Glomerular visceral epithelial cell (primary cell): ENCODE results near the gene NUDT16L1.
"Not testable (repeated sequence)": the region's sequence is repeated elsewhere in the genome, so short reads cannot be mapped to it uniquely, and the experiment has no call there.

Experiments
- DNase-seq: peaks from one replicate; pipeline ENCODE4 v3.0.0-alpha.2; 2016; ENCODE audit errors: extremely low spot score

Gene NUDT16L1

GRCh38 chr16:4718466-4718865 is 25.1 kb downstream of the NUDT16L1 start:
- DNase-seq: no peak

GRCh38 chr16:4723071-4723767 is 29.9 kb downstream of the NUDT16L1 start:
- no peak for DNase-seq

GRCh38 chr16:4724661-4725270 is 31.4 kb downstream of the NUDT16L1 start:
- DNase-seq: no peak

- no peak for DNase-seq
Measured at GRCh38 chr16:4726616-4727015, 33.3 kb downstream of the NUDT16L1 start.

DNA sequence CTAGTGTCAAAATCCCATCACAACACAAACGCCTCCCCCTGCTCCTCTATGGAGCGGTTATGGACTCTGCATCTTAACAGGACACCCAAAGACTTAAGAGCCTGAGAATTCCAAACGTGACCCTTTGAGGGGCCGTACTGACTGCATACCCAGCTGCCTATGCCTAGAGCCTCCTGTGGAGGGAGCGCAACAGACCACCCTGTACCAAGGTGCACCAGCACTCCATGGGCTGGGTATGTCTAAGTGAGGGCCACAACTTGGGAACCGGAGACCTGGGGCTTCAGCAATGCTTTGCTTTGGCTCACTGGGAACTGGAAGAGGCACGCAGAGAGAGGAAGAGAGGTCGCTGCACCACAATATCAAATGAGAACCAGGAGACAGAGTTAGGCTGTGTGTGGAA is 35.3 kb downstream of the NUDT16L1 start:
- no peak for DNase-seq

DNA sequence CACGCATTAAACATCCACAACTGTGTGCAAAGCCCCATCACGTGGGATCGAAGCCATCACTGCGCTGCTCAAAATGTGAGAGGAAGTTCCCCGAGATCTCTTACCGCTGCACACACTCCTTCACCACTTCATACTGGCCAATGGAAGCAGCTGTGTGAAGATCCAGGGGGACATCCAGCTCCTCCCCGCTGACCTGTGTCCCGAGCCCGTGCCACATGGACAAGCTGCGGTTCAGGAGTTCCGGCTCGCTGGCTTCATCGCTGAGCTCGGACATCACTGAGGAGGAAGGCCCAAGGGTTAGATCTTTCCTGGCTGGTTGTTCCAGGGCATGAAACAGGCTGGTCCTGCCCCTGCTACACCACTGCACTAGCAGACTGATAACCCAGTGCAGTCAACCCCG is 36.5 kb downstream of the NUDT16L1 start:
- no peak for DNase-seq

- no peak for DNase-seq
Measured at GRCh38 chr16:4733211-4733742, 39.9 kb downstream of the NUDT16L1 start.

DNA sequence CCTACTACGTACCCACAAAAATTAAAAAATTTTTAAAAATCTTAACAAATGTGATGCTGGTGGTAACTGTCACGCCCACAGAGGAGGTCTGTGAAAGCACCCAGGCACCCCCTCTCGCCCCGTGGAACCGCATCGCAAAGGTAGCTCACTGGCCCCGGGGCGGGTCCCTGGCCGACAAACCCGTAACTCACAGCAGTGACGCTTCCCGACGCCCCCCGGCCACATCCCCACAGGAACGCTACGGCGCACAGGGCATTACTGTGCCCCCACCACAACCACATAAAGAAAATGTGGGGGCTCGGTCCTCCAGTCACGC is 40.3 kb downstream of the NUDT16L1 start:
- peak; percentile 3 for DNase-seq

DNA sequence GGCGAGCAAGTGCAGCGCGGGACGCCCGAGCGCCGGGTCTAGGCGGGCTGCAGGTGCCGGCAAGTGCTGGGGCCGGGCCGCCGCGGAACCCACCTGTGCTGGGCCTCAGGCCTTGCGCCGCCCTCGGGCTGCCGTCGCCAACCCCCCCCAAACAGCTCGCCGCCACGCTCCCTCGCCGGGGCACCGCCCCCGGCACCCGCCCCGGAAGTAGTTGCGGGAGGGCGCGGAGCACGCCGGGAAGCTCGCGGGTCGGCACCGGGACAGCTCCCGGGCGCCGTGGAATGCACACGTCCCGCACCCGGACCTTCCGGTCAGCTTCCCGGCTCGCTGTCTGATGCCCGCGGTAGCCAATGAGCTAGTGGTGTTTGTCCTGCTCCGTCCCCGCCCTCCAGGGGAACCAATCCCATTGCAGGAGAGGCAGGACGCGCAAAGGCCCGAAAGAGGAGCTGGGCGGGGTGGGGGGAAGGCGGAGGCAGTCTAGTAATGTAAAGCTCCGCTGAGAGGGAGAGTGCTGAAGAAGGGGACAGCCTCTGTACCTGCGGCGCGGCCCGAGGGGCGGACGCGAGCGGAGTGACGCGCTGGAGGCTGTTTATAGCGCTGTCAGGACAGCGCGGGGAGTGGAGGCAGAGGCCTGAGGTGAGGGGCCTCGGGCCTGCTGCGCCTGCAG is 40.8 kb downstream of the NUDT16L1 start, which contains the start of the genes ANKS3 and DNAAF8:
ANKS3 (minus strand) TSS at position 209 of the 667 bp plus-strand sequence. CDS start 4,122 bp downstream, outside the sequence.
DNAAF8 (plus strand) TSS at position 475 of the 667 bp plus-strand sequence. CDS start 1,978 bp downstream, outside the sequence.
- peak; percentile 96 for DNase-seq

DNA sequence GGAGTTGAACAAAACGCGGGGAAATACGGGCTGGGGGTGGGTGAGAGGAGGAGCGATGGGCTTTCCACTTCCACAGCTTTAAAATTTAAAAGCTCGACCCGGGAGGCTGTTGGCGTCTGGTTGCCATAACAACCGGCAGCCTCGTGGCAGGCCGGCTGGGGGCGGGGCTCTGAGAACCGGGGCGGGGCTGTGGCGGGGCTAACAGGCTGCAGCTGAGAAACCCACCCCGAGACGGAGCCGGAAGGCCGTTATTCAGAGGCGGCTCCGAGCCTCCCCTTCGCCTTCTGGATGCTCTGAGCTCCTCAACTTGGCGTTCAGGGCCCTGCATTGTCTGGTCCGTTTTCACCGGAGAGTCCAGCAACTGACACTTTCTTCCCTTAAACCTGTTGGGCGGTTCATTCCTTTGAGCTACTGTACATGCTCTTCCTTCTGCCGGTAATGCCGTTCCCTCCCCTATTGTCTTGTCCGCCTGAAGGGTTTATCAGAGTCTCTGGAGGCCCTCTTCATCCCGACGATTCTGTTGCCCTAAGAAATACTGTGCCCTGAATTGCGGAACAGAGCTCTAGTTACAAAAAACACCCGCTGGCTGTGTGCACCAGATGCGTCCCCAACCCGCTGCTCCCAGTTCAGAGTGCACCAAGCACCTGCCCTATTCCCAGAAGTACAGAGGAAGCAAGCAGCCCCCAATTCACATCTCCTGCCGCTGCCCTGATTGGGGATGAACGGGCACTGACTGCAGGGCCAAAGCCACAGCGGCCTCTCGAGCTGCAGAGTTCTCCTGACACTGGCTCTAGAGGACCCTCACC is 41.6 kb downstream of the NUDT16L1 start:
- DNase-seq: peak; percentile 84

- no peak for DNase-seq
Measured at GRCh38 chr16:4736546-4736945, 43.2 kb downstream of the NUDT16L1 start.

- DNase-seq: no peak
Measured at GRCh38 chr16:4737545-4737944, 44.2 kb downstream of the NUDT16L1 start.

GRCh38 chr16:4738370-4738769 is 45.0 kb downstream of the NUDT16L1 start:
- not testable (repeated sequence) for DNase-seq

GRCh38 chr16:4743226-4743878 is 50.0 kb downstream of the NUDT16L1 start:
- DNase-seq: no peak

DNA sequence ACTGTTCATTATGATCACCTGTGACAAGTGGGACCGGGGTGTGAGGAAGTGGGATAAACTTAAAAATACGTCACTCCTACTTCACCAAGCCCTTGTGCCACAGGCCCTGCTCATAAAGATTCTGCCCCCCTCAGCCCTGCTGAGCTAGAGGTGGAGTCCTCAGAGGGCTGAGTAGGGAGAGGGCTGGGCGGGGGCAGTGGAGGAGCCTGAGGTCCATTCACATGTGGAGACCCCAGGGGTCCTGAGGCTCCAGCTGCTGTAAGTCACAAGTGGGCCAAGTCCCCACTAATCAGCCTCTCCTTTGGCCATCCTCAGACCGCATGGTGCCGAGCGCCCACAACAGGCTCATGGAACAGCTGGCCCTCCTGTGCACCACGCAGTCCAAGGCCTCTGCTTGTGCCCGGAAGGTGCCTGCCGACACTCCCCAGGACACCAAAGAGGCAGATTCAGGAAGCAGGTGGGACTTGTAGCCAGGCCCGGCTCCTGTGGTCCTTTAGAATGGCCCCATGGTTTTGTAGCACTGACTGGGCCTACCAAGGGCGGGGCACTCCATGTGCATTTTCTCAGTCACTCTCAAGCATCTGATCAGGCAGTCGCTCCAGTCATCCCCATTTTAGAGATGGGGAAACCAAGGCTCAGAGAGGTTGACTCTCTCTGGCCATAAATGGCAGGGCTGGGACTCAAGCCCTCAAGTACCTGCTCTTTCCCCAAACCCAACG is 51.4 kb downstream of the NUDT16L1 start:
- DNase-seq: no peak

DNA sequence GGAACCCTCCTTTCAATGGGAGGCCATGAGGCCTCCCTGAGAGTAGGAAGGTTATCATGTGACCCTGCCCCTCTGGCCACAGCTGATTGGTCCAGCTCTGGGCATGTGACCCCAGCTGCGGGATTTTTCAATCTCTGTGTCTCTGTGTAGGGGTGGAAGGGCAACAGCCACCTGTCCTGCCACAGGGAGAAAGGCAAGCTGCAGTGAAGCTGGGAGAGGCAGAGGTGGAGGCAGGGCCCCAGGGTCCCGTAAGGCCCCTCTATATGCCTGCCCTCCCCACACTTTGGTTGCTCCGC is 51.9 kb downstream of the NUDT16L1 start:
- no peak for DNase-seq
